H9 (cell line): ENCODE data around the gene AKNAD1. TPM values are rescaled to one million over a fixed set of nuclear protein-coding genes. Genes with fewer than 3 reads are reported as not detected.

Source experiments
- DNase-seq: peaks from one replicate; pipeline ENCODE4 v3.0.0-alpha.2; 2017
- H2AFZ ChIP-seq: one replicate; pipeline ENCODE4 v1.6.1; 2013; ENCODE audit warnings: mild to moderate bottlenecking, low read length, control low read depth, moderate library complexity
- H2AK5ac ChIP-seq: 2 replicates; pipeline ENCODE4 v1.6.1; 2013; ENCODE audit warnings: low read length, control low read depth, mixed read lengths; ENCODE audit not compliant: insufficient read length
- H2BK120ac ChIP-seq: one replicate; pipeline ENCODE4 v1.6.1; 2013; ENCODE audit warnings: low read depth, mild to moderate bottlenecking, low read length, control low read depth, inconsistent platforms; ENCODE audit not compliant: poor library complexity, severe bottlenecking
- H2BK12ac ChIP-seq: 2 replicates; pipeline ENCODE4 v1.6.1; 2013; ENCODE audit warnings: low read length, control low read depth, mixed read lengths, low read depth; ENCODE audit not compliant: insufficient read length
- H2BK15ac ChIP-seq: 2 replicates; pipeline ENCODE4 v1.6.1; 2013; ENCODE audit warnings: low read depth, low read length, control low read depth
- H2BK20ac ChIP-seq: one replicate; pipeline ENCODE4 v1.6.1; 2013; ENCODE audit warnings: low read depth, mild to moderate bottlenecking, low read length, control low read depth, inconsistent platforms; ENCODE audit not compliant: poor library complexity, severe bottlenecking
- H2BK5ac ChIP-seq: 2 replicates; pipeline ENCODE4 v1.6.1; 2013; ENCODE audit warnings: low read length, control low read depth, mixed read lengths; ENCODE audit not compliant: insufficient read length
- H3K14ac ChIP-seq: 2 replicates; pipeline ENCODE4 v1.6.1; 2013; ENCODE audit warnings: low read length, control low read depth; ENCODE audit not compliant: insufficient read depth
- H3K18ac ChIP-seq: 2 replicates; pipeline ENCODE4 v1.6.1; 2013; ENCODE audit warnings: low read depth, mild to moderate bottlenecking, mixed read lengths, low read length, control low read depth; ENCODE audit not compliant: insufficient read length
- H3K23ac ChIP-seq: 2 replicates; pipeline ENCODE4 v1.6.1; 2013; ENCODE audit warnings: low read length, control low read depth, mixed read lengths, low read depth; ENCODE audit not compliant: insufficient read length
- H3K23me2 ChIP-seq: 2 replicates; pipeline ENCODE4 v1.6.1; 2013; ENCODE audit warnings: low read depth, mild to moderate bottlenecking, mixed read lengths, low read length, control low read depth; ENCODE audit not compliant: insufficient read length, poor library complexity, severe bottlenecking
- H3K27ac ChIP-seq: 2 replicates; pipeline ENCODE4 v1.5.1; 2013; ENCODE audit warnings: low read length, control low read depth, mixed read lengths, low read depth; ENCODE audit not compliant: insufficient read length
- H3K27me3 ChIP-seq: 2 replicates; pipeline ENCODE4 v1.6.1; 2013; ENCODE audit warnings: low read length, control low read depth, inconsistent platforms; ENCODE audit not compliant: insufficient read depth
- H3K4ac ChIP-seq: 2 replicates; pipeline ENCODE4 v1.6.1; 2013; ENCODE audit warnings: low read depth, mild to moderate bottlenecking, control low read depth, inconsistent platforms, low read length, moderate library complexity
- H3K4me1 ChIP-seq: 2 replicates; pipeline ENCODE4 v1.6.1; 2013; ENCODE audit warnings: low read length, control low read depth, inconsistent platforms; ENCODE audit not compliant: insufficient read depth
- H3K4me2 ChIP-seq: 2 replicates; pipeline ENCODE4 v1.6.1; 2013; ENCODE audit warnings: low read length, control low read depth, mixed read lengths; ENCODE audit not compliant: insufficient read length, insufficient read depth
- H3K56ac ChIP-seq: 2 replicates; pipeline ENCODE4 v1.6.1; 2013; ENCODE audit warnings: low read depth, mild to moderate bottlenecking, mixed read lengths, low read length, control low read depth; ENCODE audit not compliant: insufficient read length
- H3K79me1 ChIP-seq: 2 replicates; pipeline ENCODE4 v1.6.1; 2013; ENCODE audit warnings: low read depth, mild to moderate bottlenecking, moderate library complexity, low read length, control low read depth, inconsistent platforms; ENCODE audit not compliant: insufficient read depth, poor library complexity, severe bottlenecking
- H3K79me2 ChIP-seq: 2 replicates; pipeline ENCODE4 v1.6.1; 2013; ENCODE audit warnings: low read length, control low read depth, inconsistent platforms; ENCODE audit not compliant: insufficient read depth
- H3K9ac ChIP-seq: 2 replicates; pipeline ENCODE4 v1.6.1; 2013; ENCODE audit warnings: low read length, control low read depth, mixed read lengths; ENCODE audit not compliant: insufficient read length; ENCODE audit errors: extremely low read depth
- H3K9me3 ChIP-seq: one replicate; pipeline ENCODE4 v1.6.1; 2013; ENCODE audit warnings: low read depth, low read length, inconsistent platforms; ENCODE audit not compliant: control insufficient read depth
- H3T11ph ChIP-seq: one replicate; pipeline ENCODE4 v1.6.1; 2013; ENCODE audit warnings: mild to moderate bottlenecking, low read length, control low read depth, inconsistent platforms
- H4K20me1 ChIP-seq: one replicate; pipeline ENCODE4 v1.6.1; 2013; ENCODE audit not compliant: control insufficient read depth, insufficient read length, insufficient read depth
- H4K5ac ChIP-seq: 2 replicates; pipeline ENCODE4 v1.6.1; 2013; ENCODE audit warnings: low read depth, mild to moderate bottlenecking, mixed read lengths, low read length, control low read depth; ENCODE audit not compliant: insufficient read length
- H4K8ac ChIP-seq: replicated peaks from 2 replicates; pipeline ENCODE4 v1.6.1; 2013; ENCODE audit warnings: low read length, control low read depth, mixed read lengths, low read depth; ENCODE audit not compliant: insufficient read length
- H4K91ac ChIP-seq: 2 replicates; pipeline ENCODE4 v1.6.1; 2013; ENCODE audit warnings: low read depth, mild to moderate bottlenecking, moderate library complexity, mixed read lengths, low read length, control low read depth; ENCODE audit not compliant: insufficient read length
- H3K27ac Mint-ChIP-seq, 3 experiments: 2 replicates in 2 of 3; 3 replicates in 1 of 3; pipeline ENCODE4 v1.8.0; 2020 to 2021; ENCODE audit warnings: mixed read lengths in 3 of 3, mild to moderate bottlenecking in 1 of 3, moderate library complexity in 1 of 3
- H3K27me3 Mint-ChIP-seq: 2 replicates; pipeline ENCODE4 v1.8.0; 2021; ENCODE audit warnings: low read depth, mild to moderate bottlenecking, moderate library complexity, mixed read lengths
- H3K36me3 Mint-ChIP-seq, 3 experiments: 2 replicates in 2 of 3; 3 replicates in 1 of 3; pipeline ENCODE4 v1.8.0; 2020 to 2021; ENCODE audit warnings: low read depth in 3 of 3, mixed read lengths in 3 of 3; ENCODE audit not compliant: insufficient read depth in 1 of 3
- H3K4me1 Mint-ChIP-seq, 2 experiments: 2 replicates each; pipeline ENCODE4 v1.8.0; 2020; ENCODE audit warnings: mixed read lengths in 2 of 2
- H3K4me3 Mint-ChIP-seq, 2 experiments: 2 replicates in 1 of 2; 3 replicates in 1 of 2; pipeline ENCODE4 v1.8.0; 2020 to 2021; ENCODE audit warnings: mild to moderate bottlenecking in 2 of 2, mixed read lengths in 2 of 2, moderate library complexity in 1 of 2
- H3K9me3 Mint-ChIP-seq, 2 experiments: 2 replicates in 1 of 2; 3 replicates in 1 of 2; pipeline ENCODE4 v1.8.0; 2020; ENCODE audit warnings: mild to moderate bottlenecking in 2 of 2, mixed read lengths in 2 of 2, moderate library complexity in 1 of 2
- WGBS: extraction: QIAGEN DNeasy Blood & Tissue Kit; methylation state at CpG from one replicate; pipeline ENCODE4 v1.1.7; 2013; ENCODE audit warnings: missing lambda C conversion rate, low lambda C conversion rate, mixed read lengths; ENCODE audit not compliant: insufficient read length; ENCODE audit errors: extremely low coverage; 5-methylcytosine and 5-hydroxymethylcytosine counted together
- total RNA-seq: library from RNA; stranded (reverse); gene quantifications from 2 replicates; pipeline ENCODE4 v1.2.1, GENCODE V29; 2021
- TF ChIP-seq, protein P1 (sequence below): fragments of 200-600 bp; sonication (generic); conservative IDR thresholded peaks from 3 replicates; pipeline ENCODE4 v1.8.0; 2021; ENCODE audit warnings: antibody characterized with exemption, mild to moderate bottlenecking

Gene AKNAD1
- total RNA-seq, 1 experiment from 2014 or later, result not detected

DNA sequence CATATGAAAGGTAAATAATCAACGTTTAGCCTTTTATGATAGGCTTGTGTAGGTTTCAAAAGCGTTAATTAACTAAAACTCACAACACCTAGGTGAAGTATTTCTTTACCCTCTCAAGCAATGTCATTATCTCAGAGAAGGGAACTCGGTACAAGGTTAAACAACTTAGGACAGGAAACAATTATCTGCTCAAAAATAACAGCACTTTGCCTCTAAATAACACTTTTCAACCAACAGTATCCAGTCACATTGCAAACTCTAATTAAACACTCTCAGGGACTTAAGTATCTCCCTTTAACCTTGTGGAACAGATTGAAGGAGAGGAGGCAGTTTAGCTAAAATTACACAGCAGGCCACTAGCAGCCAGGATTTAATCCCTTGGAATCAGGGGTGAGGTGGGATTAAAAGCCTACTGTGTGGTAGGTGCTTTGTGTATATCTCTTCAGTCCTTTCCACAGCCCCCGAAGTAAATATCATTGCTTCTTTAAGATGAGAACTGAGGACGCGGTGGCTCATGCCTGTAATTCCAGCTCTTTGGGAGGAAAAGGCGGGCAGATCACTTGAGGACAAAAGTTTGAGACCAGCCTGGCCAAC lies 5.2 kb upstream of the AKNAD1 start:
- Histone ChIP-seq H3K18ac (no peak overlapping the region), H2BK12ac (no peak overlapping the region), H4K20me1 (no peaks in the 10 kb centered on the region), H3K56ac (no peak overlapping the region), H3K79me2 (no peaks in the 10 kb centered on the region), H3K79me1 (no peaks in the 10 kb centered on the region), H2AK5ac (no peak overlapping the region), H3T11ph (no peak overlapping the region), H4K8ac (no peak overlapping the region), H3K14ac (no peak overlapping the region), H3K4me2 (no peak overlapping the region), H3K23me2 (no peaks in the 10 kb centered on the region), H2BK5ac (no peak overlapping the region), H3K27ac (no peak overlapping the region), H2AFZ (no peak overlapping the region), H4K91ac (no peak overlapping the region), H3K23ac (no peak overlapping the region), H3K4me1 (no peaks in the 10 kb centered on the region; the same call in 1 of the 2 replicates), H2BK20ac (no peak overlapping the region), H2BK15ac (no peak overlapping the region), H3K27me3 (no peaks in the 10 kb centered on the region), H2BK120ac (no peak overlapping the region), H3K4ac (no peak overlapping the region), H3K9ac (no peak overlapping the region), H3K9me3 (no peaks in the 10 kb centered on the region), H4K5ac (no peak overlapping the region)
- TF ChIP-seq, protein P1, sequence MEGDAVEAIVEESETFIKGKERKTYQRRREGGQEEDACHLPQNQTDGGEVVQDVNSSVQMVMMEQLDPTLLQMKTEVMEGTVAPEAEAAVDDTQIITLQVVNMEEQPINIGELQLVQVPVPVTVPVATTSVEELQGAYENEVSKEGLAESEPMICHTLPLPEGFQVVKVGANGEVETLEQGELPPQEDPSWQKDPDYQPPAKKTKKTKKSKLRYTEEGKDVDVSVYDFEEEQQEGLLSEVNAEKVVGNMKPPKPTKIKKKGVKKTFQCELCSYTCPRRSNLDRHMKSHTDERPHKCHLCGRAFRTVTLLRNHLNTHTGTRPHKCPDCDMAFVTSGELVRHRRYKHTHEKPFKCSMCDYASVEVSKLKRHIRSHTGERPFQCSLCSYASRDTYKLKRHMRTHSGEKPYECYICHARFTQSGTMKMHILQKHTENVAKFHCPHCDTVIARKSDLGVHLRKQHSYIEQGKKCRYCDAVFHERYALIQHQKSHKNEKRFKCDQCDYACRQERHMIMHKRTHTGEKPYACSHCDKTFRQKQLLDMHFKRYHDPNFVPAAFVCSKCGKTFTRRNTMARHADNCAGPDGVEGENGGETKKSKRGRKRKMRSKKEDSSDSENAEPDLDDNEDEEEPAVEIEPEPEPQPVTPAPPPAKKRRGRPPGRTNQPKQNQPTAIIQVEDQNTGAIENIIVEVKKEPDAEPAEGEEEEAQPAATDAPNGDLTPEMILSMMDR, result no peak
- no peak for DNase-seq
- Mint-ChIP-seq H3K27ac (peak overlapping the region in 2 of 3 experiments; percentile 1 to 67; a peak in 2 of 7 replicates), H3K4me1 (peaks cover 0 to 4% of the 10 kb centered on the region in 2 experiments; a peak in 1 of 4 replicates), H3K9me3 (no peaks in the 10 kb centered on the region), H3K27me3 (no peaks in the 10 kb centered on the region), H3K36me3 (no peaks in the 10 kb centered on the region), H3K4me3 (no peak overlapping the region)
- WGBS, result no CpG with 5 or more reads among the region's 7 CpGs
